ENCODE measurements around the gene RALGDS.

The RALGDS gene

GRCh38 chr9:133117271-133118178 is 3.5 kb downstream of the RALGDS start:
- no peak for DNase-seq

- no peak for DNase-seq
Measured at GRCh38 chr9:133116346-133117231, 4.5 kb downstream of the RALGDS start.

GRCh38 chr9:133115604-133116345 is 5.3 kb downstream of the RALGDS start:
- no peak for DNase-seq

- DNase-seq, result no peak
Measured at GRCh38 chr9:133114886-133115603, 6.0 kb downstream of the RALGDS start.

GRCh38 chr9:133113949-133114885 is 6.8 kb downstream of the RALGDS start:
- peak; percentile 70 for DNase-seq

- DNase-seq, result no peak
Measured at GRCh38 chr9:133113163-133113948, 7.7 kb downstream of the RALGDS start.

- no peak for DNase-seq
Measured at GRCh38 chr9:133112663-133113026, 8.4 kb downstream of the RALGDS start.

- no peak for DNase-seq
Measured at GRCh38 chr9:133111808-133112662, 9.0 kb downstream of the RALGDS start.

- no peak for DNase-seq
Measured at GRCh38 chr9:133109931-133110650, 10.9 kb downstream of the RALGDS start.

- no peak for DNase-seq
Measured at GRCh38 chr9:133108794-133109641, 12.0 kb downstream of the RALGDS start.

GRCh38 chr9:133107961-133108793 is 12.9 kb downstream of the RALGDS start:
- DNase-seq, result no peak

- no peak for DNase-seq
Measured at GRCh38 chr9:133107245-133107722, 13.8 kb downstream of the RALGDS start.

- no peak for DNase-seq
Measured at GRCh38 chr9:133106511-133107244, 14.4 kb downstream of the RALGDS start.

GRCh38 chr9:133105461-133105770 is 15.6 kb downstream of the RALGDS start:
- DNase-seq, result no peak

- no peak for DNase-seq
Measured at GRCh38 chr9:133104718-133105460, 16.2 kb downstream of the RALGDS start.

All from DMS153 (cell line).